Adipocyte (in vitro differentiated cells): ENCODE results near the gene TDP1.
"Not testable (repeated sequence)": the region's sequence is repeated elsewhere in the genome, so short reads cannot be mapped to it uniquely, and the experiment has no call there.

Source experiments
- DNase-seq: peaks from one replicate; pipeline ENCODE4 v3.0.0-alpha.2; 2015; ENCODE audit warnings: low read depth
- H3K27me3 ChIP-seq: replicated peaks from 2 replicates; pipeline ENCODE4 v1.7.0; 2013; ENCODE audit warnings: mild to moderate bottlenecking, low read length, moderate library complexity; ENCODE audit not compliant: control insufficient read depth, insufficient read depth
- H3K36me3 ChIP-seq: 2 replicates; pipeline ENCODE4 v1.7.0; 2013; ENCODE audit warnings: low read length, mild to moderate bottlenecking, moderate library complexity; ENCODE audit not compliant: control insufficient read depth, insufficient read depth, severe bottlenecking
- H3K4me1 ChIP-seq: 2 replicates; pipeline ENCODE4 v1.7.0; 2013; ENCODE audit warnings: mild to moderate bottlenecking, low read length, moderate library complexity; ENCODE audit not compliant: control insufficient read depth, insufficient read depth
- H3K4me3 ChIP-seq: 2 replicates; pipeline ENCODE4 v1.7.0; 2013; ENCODE audit warnings: mild to moderate bottlenecking, low read length, moderate library complexity
- H3K9ac ChIP-seq: 2 replicates; pipeline ENCODE4 v1.7.0; 2013; ENCODE audit warnings: mild to moderate bottlenecking, low read length, moderate library complexity
- H3K9me3 ChIP-seq: 2 replicates; pipeline ENCODE4 v1.7.0; 2013; ENCODE audit warnings: mild to moderate bottlenecking, low read length, moderate library complexity; ENCODE audit not compliant: control insufficient read depth

TDP1 gene

DNA sequence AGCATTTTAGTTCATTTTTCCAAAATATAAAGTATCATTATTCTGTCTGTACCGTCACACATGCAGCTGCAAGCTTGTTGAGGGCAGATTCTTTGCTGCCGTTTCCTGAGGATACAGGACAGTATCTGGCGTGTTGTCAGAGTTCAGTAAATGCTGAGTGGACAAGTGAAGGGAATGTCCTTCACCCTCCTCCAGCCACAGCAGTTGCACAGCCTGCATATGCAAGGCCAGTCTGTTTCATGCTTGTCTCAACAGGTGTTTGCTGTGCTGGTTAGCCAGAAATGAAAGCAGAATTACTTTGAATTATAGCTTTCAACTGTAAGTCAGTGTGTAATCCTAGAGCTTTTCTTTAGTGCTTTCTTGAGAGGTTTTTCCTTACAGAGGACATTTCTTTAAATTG, 36.5 kb downstream of the TDP1 start:
- peaks cover 59% of the 10 kb centered on the region for H3K36me3 ChIP-seq
- no peak overlapping the region for H3K9ac ChIP-seq
- no peak overlapping the region for H3K4me3 ChIP-seq
- H3K4me1 ChIP-seq = peaks cover 9% of the 10 kb centered on the region
- no peak for DNase-seq
- H3K9me3 ChIP-seq = peaks cover 5% of the 10 kb centered on the region
- H3K27me3 ChIP-seq = no peaks in the 10 kb centered on the region

GRCh38 chr14:89996963-89997362, 41.2 kb downstream of the TDP1 start:
- H3K27me3 ChIP-seq = no peaks in the 10 kb centered on the region
- H3K9ac ChIP-seq = no peak overlapping the region
- H3K9me3 ChIP-seq = peaks cover 5% of the 10 kb centered on the region
- peaks cover 15% of the 10 kb centered on the region for H3K4me1 ChIP-seq
- no peak for DNase-seq
- no peak overlapping the region for H3K4me3 ChIP-seq
- peaks cover 59% of the 10 kb centered on the region for H3K36me3 ChIP-seq

DNA sequence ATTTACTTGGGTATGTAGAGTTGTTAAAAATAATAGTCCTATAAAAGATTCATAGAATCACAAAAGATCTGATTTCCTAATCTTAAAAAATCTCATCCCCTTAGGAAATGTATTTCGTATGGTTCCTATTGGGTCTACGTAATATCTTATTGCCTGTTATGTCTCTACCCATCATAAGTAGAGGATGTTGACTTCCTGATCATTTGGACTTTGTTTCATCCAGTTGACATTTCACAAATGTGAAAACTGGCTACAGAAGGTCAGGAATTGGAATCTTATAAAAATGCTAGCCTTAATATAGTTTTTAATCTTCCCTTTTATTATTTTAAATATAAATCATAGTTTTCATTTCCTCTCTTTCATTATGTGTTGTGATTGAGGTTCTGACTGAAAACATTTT, 45.2 kb downstream of the TDP1 start:
- H3K36me3 ChIP-seq = peaks cover 25% of the 10 kb centered on the region
- no peaks in the 10 kb centered on the region for H3K9me3 ChIP-seq
- H3K9ac ChIP-seq = no peak overlapping the region
- H3K4me1 ChIP-seq = peaks cover 15% of the 10 kb centered on the region
- H3K27me3 ChIP-seq = no peaks in the 10 kb centered on the region
- H3K4me3 ChIP-seq = no peak overlapping the region
- no peak for DNase-seq

GRCh38 chr14:90003526-90004307, 48.0 kb downstream of the TDP1 start:
- no peaks in the 10 kb centered on the region for H3K9me3 ChIP-seq
- no peak overlapping the region for H3K9ac ChIP-seq
- H3K4me1 ChIP-seq = peaks cover 15% of the 10 kb centered on the region
- peaks cover 11% of the 10 kb centered on the region for H3K36me3 ChIP-seq
- DNase-seq = no peak
- H3K27me3 ChIP-seq = no peaks in the 10 kb centered on the region
- no peak overlapping the region for H3K4me3 ChIP-seq

- Histone ChIP-seq H3K9ac (no peak overlapping the region), H3K36me3 (peaks cover 11% of the 10 kb centered on the region), H3K4me3 (no peak overlapping the region), H3K27me3 (no peaks in the 10 kb centered on the region), H3K9me3 (no peaks in the 10 kb centered on the region), H3K4me1 (no peaks in the 10 kb centered on the region)
- no peak for DNase-seq
Measured at GRCh38 chr14:90005441-90005840, 49.7 kb downstream of the TDP1 start.

GRCh38 chr14:90005939-90006530, 50.3 kb downstream of the TDP1 start:
- peaks cover 11% of the 10 kb centered on the region for H3K36me3 ChIP-seq

DNA sequence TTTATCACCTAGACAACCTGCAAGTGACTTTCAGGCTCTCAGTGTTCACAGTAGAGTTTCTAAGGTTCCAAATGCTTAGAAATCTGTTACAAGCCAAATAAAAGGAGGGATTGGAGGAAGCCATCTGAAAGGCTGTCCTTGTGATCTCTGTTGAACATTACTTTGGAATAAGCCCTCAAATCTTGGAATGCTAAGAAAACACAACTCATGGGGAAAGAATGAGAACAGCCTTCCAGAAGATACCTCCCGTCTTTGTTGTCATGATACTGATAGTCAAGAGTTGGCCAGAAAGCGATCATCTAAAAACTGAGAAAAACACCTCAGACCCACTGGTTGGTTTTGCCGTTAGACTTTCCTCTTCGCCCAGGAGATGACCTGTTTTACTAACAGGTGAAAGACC, 61.6 kb downstream of the TDP1 start:
- peaks cover 29% of the 10 kb centered on the region for H3K36me3 ChIP-seq
- H3K4me1 ChIP-seq = no peaks in the 10 kb centered on the region
- no peaks in the 10 kb centered on the region for H3K27me3 ChIP-seq
- H3K4me3 ChIP-seq = no peak overlapping the region
- no peaks in the 10 kb centered on the region for H3K9me3 ChIP-seq
- no peak for DNase-seq
- H3K9ac ChIP-seq = no peak overlapping the region

More at GRCh38 chr14:90005939-90006530, 50.3 kb downstream of the TDP1 start:
- Histone ChIP-seq H3K27me3 (no peaks in the 10 kb centered on the region), H3K4me1 (no peaks in the 10 kb centered on the region), H3K9me3 (no peaks in the 10 kb centered on the region), H3K4me3 (no peak overlapping the region), H3K9ac (no peak overlapping the region)
- no peak for DNase-seq

DNA sequence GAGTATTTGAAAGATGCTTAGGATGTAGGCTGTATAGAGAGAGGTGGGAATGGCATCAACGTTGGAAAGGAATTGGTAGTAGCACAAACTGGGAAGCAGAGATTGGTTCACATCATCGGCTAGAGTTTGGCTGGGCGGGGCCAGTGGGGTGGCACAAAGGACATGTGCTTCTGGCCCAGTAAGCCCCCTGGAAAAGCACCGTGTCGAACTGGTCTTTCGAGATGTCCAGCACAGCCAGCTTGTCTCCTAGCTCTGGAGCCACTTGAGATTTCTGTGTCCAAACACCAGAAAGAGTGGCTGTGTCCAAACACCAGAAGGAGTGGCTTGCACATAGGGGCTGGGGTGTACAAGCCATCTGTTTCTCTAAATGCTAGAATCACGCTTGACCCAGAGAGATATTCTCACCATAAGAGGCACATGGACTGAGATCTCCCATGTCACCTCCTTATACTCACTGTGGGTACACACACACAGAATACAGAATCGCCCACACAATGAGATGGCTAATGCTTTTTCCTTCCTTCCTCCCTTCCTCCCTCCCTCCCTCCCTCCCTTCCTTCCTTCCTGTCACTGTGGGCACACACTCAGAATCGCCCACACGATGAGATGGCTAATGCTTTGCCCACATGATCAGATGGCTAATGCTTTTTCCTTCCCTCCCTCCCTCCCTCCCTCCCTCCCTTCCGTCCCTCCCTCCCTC, 64.2 kb downstream of the TDP1 start:
- H3K4me1 ChIP-seq = no peaks in the 10 kb centered on the region
- no peak for DNase-seq
- no peaks in the 10 kb centered on the region for H3K27me3 ChIP-seq
- H3K9me3 ChIP-seq = no peaks in the 10 kb centered on the region
- H3K36me3 ChIP-seq = peaks cover 31% of the 10 kb centered on the region
- no peak overlapping the region for H3K9ac ChIP-seq
- no peak overlapping the region for H3K4me3 ChIP-seq

DNA sequence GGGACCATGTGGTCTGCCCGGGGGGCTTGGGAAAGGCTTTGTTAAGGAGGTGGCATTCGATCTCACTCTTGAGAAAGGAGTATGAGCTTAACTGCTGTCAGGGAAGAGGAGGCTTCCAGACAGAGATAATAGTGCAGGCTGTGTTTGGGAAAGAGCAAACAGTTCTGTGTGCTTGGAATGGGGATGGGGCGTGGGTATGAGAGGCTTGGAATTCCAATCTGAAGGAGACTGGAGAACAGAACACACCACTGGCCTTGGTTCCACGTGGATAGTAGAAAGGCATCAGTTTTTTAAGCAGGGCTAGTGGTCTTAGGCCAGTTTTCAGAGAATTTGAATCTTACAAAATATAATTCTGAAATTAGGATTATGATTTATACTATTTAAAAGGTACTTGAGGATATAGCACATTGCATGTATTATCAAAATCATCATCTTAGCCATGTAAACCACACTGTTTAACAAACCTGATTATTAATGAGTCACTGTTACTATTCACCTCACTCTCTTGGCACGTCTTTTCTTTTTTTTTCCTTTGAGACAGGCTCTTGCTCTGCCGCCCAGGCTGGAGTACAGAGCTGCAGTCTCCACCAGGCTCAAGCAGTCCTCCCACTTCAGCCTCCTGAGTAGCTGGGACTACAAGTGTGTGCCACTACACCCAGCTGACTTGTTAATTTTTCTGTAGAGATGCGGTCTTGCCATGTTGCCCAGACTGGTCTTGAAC, 67.6 kb downstream of the TDP1 start:
- peaks cover 2% of the 10 kb centered on the region for H3K4me1 ChIP-seq
- no peaks in the 10 kb centered on the region for H3K9me3 ChIP-seq
- H3K9ac ChIP-seq = no peak overlapping the region
- H3K4me3 ChIP-seq = no peak overlapping the region
- no peak for DNase-seq
- H3K27me3 ChIP-seq = no peaks in the 10 kb centered on the region
- H3K36me3 ChIP-seq = peaks cover 25% of the 10 kb centered on the region

GRCh38 chr14:90024910-90025309, 69.2 kb downstream of the TDP1 start:
- Histone ChIP-seq H3K4me3 (no peak overlapping the region), H3K9ac (no peak overlapping the region), H3K36me3 (peaks cover 19% of the 10 kb centered on the region), H3K4me1 (peaks cover 2% of the 10 kb centered on the region), H3K9me3 (no peaks in the 10 kb centered on the region), H3K27me3 (no peaks in the 10 kb centered on the region)
- no peak for DNase-seq

- DNase-seq, H3K9ac ChIP-seq: not testable (repeated sequence)
- peaks cover 16% of the 10 kb centered on the region for H3K36me3 ChIP-seq
Measured at GRCh38 chr14:90026608-90027007, 70.9 kb downstream of the TDP1 start.

More at GRCh38 chr14:90026608-90027007, 70.9 kb downstream of the TDP1 start:
- not testable (repeated sequence) for H3K9me3 ChIP-seq, H3K4me1 ChIP-seq, H3K27me3 ChIP-seq, H3K4me3 ChIP-seq
